Measurements from ENCODE around the gene KNDC1.
A peak's percentile ranks its signal among the peaks of the same experiment; 100 is the strongest.
"Not testable (repeated sequence)": the region's sequence is repeated elsewhere in the genome, so short reads cannot be mapped to it uniquely, and the experiment has no call there.

The KNDC1 gene

GRCh38 chr10:133125901-133126300, 34.1 kb upstream of the KNDC1 start:
- DNase-seq = no peak

- DNase-seq = no peak
These were observed 33.4 kb upstream of the KNDC1 start for GRCh38 chr10:133126431-133127290.

GRCh38 chr10:133127291-133128125, 32.5 kb upstream of the KNDC1 start:
- DNase-seq = peak; percentile 37

DNA sequence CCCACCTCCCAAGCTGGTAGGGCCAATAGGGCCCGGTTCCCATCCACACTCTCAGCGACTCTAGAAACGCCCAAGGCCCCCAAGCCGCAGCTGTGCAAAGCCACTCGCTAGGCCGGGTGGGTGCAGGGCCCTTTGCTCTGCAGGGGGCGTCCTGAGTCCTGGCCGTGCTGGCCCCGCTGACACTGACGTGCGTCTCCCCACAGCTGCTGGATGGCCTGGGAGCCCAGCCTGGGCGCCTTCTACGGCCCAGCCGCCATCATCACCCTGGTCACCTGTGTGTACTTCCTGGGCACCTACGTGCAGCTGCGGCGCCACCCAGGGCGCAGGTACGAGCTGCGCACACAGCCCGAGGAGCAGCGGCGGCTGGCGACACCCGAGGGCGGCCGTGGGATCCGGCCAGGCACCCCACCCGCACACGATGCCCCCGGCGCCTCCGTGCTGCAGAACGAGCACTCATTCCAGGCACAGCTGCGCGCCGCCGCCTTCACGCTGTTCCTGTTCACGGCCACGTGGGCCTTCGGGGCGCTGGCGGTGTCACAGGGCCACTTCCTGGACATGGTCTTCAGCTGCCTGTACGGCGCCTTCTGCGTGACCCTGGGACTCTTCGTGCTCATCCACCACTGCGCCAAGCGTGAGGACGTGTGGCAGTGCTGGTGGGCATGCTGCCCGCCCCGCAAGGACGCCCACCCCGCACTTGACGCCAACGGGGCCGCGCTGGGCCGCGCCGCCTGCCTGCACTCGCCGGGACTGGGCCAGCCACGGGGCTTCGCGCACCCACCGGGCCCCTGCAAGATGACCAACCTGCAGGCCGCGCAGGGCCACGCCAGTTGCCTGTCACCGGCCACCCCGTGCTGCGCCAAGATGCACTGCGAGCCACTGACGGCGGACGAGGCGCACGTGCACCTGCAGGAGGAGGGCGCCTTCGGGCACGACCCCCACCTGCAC, 31.6 kb upstream of the KNDC1 start:
- no peak for DNase-seq

DNA sequence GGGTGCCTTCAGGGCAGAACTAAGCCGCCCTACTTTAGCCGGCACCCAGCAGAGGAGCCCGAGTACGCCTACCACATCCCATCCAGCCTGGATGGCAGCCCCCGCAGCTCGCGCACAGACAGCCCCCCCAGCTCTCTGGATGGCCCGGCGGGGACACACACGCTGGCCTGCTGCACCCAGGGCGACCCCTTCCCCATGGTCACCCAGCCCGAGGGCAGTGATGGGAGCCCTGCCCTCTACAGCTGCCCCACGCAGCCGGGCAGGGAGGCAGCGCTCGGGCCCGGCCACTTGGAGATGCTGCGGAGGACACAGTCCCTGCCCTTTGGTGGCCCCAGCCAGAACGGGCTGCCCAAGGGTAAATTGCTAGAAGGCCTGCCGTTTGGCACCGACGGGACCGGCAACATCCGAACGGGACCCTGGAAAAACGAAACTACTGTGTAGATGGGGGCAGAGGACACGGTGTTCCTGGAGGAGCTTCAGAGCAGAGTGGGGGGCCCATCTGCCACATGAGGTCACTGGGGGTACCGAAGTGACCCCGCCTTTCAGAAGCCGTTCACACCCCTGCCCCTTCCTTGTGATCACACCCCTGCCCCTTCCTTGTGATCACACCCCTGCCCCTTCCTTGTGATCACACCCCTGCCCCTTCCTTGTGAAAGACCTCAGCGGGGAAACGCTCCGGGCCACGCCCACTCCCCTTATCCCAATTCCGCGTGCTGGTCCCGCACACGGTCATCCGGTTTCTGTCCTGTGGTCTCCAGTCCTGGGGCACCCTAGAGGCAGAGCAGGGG, 30.8 kb upstream of the KNDC1 start:
- DNase-seq = no peak

DNA sequence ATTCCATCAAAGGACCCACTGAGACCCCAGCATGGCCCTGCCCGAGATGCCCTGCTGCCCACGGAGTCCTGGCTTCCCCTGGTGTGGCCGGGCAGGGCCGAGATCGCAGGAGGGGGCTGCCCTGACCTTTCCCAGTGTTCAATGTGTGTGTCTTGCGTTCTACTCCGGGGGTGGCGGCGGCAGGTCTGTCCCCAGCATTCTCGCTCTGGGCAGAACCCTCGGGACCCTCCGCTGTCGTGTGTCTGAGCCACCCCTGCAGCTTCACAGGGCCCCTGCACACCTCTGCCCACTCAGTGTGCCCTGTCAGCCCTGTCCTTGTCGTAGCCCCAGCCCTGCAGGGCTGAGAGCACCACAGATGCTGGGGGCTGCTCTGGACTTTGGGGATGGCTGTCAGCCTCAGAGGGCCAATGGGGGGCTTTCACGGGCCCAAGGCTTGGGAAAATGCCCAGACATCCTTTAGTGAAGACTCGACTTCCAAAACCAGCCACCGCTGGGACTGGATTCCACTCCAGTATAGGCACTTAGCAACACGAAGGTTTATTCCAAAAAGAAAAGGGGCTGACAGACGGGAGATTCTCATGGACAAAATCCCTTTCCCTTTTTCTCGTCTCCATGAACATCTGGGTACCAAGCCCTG, 30.0 kb upstream of the KNDC1 start:
- DNase-seq = no peak

- no peak for DNase-seq
These were observed 29.4 kb upstream of the KNDC1 start for GRCh38 chr10:133130602-133131001.

- DNase-seq = no peak
These were observed 29.0 kb upstream of the KNDC1 start for GRCh38 chr10:133131053-133131452.

DNA sequence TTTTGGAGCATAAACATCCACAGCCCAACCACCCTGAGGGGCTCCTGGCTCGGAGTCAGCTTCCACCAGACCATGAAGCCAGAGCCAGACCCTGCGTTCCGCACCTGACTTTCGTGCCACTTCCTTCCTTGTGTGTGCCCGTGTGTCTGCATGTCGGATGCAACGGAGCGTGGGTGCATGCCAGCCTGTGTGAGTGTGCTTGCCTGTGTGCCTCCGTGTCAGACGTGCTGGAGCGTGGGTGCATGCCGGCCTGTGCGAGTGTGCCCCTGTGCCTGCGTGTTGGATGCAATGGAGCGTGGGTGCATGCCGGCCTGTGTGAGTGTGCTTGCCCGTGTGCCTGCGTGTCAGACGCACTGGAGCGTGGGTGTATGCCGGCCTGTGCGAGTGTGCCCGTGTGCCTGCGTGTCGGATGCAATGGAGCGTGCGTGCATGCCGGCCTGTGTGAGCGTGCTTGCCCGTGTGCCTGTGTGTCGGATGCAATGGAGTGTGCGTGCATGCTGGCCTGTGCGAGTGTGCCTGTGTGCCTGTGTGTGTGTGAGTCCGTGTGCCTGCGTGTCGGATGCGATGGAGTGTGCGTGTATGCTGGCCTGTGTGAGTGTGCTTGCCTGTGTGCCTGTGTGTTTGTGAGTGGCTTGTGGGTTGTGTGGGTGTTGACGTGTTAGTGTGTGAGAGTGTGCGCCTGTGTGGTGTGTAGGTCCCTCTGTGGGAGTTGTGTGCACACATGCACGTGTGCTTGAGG, 28.1 kb upstream of the KNDC1 start:
- no peak for DNase-seq

DNA sequence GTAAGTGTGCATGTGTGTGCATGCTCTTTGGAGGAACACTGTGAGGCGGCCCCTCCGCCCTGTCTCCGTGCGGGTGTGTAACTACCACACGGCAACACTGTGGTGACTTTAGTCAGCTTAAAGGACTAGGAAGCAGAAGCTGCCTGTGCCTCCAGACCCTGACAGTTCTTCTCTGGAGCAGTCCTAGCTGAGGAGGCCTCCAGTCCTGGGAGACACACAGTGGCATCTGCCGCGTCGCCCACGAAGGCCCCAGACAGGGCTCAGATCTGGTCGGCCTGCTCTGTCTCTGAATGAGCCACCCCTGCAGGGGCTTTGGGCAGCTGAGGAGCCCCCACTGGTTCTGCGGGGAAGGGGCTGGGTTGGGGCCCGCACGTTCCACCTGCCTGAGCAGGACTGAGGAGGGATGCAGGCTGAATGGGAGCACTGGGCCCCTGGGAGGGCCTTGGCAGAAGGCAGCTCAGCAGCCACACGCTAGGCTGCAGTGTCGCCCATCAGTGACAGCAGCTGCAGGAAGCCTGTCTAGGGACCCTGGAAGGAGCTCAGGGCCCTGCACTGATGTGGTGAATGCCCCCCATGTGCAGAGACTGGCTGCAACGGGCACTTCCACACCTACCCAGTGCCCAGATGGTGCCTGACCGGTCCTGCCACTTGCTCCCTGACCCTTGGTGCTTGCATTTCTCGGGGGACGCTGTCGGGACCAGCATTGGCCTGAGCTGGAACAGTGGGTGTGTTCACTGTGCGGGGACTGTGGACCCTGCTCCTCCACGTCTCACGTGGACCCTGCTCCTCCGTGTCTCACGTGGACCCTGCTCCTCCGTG, 27.3 kb upstream of the KNDC1 start:
- no peak for DNase-seq

- DNase-seq = no peak
These were observed 26.4 kb upstream of the KNDC1 start for GRCh38 chr10:133133471-133134231.

DNA sequence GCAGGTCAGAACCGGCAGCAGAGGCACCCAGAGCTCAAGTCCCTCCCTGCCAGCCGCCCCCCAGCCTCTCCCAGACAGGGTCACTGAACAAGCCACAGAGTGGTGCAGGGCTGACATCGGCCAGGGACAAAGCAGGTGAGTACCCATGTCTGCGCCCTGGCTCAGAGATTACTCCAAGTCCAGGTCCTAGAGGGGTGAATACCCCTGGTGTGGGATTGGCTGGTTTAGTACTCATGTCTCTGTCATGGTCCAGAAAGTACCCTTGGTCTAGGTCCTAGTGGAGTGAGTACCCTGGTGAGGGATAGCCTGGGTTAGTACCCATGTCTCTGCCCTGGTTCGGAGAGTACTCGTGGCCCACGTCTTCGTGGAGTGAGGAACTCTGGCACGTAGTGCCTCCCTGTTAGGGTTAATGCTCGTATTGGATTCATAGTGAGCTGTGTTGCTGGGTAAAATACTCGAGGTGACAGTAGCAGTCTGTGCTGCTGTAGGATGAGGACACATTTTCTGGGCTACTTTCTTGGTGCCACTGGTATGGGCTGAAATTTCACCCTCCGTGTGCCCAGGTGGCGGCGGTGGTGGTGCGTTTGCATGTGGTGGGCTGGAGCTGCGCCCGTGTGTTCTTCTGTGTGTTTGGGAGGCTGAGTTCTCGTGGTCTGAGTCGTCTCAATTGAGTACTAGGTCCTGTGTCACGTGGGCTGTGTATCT, 25.5 kb upstream of the KNDC1 start:
- DNase-seq = no peak

- no peak for DNase-seq
These were observed 24.9 kb upstream of the KNDC1 start for GRCh38 chr10:133135116-133135465.

DNA sequence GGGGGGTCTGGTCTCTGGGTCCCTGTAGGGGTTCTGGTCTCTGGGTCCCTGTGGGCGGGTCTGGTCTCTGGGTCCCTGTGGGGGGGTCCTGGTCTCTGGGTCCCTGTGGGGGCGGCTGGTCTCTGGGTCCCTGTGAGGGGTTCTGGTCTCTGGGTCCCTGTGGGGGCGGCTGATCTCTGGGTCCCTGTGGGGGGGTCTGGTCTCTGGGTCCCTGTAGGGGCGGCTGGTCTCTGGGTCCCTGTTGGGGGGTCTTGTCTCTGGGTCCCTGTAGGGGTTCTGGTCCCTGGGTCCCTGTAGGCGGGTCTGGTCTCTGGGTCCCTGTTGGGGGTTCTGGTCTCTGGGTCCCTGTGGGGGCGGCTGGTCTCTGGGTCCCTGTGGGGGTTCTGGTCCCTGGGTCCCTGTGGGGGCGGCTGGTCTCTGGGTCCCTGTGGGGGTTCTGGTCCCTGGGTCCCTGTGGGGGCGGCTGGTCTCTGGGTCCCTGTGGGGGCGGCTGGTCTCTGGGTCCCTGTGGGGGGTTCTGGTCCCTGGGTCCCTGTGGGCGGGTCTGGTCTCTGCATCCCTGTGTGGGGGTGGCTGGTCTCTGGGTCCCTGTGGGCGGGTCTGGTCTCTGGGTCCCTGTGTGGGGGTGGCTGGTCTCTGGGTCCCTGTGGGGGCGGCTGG, 22.4 kb upstream of the KNDC1 start:
- not testable (repeated sequence) for DNase-seq

DNA sequence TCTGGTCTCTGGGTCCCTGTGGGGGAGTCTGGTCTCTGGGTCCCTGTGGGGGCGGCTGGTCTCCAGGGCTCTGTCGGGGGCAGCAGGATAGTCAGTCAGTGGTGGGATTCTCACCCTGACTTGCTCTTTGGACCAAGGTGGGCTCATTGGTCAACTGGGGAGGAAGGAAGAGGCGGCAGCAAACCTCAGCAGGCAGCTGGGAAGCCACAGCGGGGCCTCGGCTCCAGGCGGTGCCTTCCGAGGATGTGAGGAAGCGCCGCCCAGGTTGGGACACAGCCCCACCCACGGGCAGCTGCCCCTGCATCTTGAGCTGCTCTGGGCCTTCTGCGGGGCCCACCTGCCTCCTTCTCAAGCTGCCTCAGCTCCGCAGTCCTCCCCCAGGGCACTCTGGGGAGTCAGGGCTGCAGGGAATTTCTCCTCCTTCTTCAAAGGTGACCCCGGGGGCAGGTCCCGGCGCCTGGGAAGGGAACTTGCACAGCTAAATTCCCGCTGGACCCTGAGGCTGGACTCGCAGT, 20.4 kb upstream of the KNDC1 start:
- no peak for DNase-seq

DNA sequence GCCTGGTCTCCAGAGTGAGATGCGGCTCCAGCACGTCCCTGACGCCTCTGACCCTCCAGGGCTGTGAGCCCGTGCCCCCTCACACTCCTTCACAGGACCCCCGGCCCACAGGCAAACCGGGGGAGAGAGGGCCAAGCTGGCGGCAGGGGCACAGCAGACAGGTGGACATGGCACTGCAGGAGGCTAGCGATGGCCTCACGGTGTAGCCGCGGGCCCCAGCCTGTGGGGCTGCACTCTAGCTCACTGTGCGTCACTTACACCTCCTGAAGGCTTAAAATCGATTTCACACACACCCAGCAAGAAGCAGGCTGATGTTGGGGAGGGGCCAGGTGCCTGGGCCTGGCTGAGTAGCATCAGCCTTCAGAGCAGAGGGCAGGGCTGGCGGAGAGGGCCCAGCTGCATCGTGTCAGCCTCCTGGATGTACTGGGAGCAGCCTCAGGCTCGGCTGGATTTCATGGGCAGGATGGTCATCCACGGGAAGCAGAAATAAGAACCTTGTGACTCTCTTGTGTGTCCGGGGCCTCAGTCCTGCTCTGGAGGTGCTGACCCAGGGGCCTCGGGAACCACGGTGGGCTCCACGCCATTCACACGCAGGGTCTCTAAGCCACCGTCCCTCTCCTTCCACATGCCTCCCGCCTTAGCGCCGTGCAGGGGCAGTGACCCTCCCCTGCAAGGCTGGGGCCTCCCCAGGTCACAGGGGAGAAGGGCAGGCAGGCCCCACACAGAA, 19.4 kb upstream of the KNDC1 start:
- DNase-seq = no peak
